GM12878 (cell line): ENCODE data around the gene STARD3. TPM values are rescaled to one million over a fixed set of nuclear protein-coding genes. Genes with fewer than 3 reads are reported as not detected.

Experiments
- ATAC-seq: fragments of 200-7000 bp; cut with Tn5 transposase; 3 replicates; pipeline ENCODE4 v1.9.1; 2020; ENCODE audit warnings: mild to moderate bottlenecking, moderate library complexity
- BruUV-seq: library from RNA; stranded (reverse); fragments of 400-500 nt; replicated peaks from 2 replicates; lab custom pipeline; 2021; lab: Mats Ljungman, UMichigan
- CTCF ChIA-PET: fragments of 300-600 bp; sonication (Branson Sonifier 250); formaldehyde crosslinking; extraction: SDS; loops from one replicate; lab custom pipeline; 2021; ENCODE audit warnings: inconsistent platforms; lab: Yijun Ruan, JAX
- POLR2A ChIA-PET: fragments of 350-600 bp; formaldehyde crosslinking; extraction: SDS; loops from one replicate; lab custom pipeline; 2021; ENCODE audit warnings: inconsistent platforms; lab: Charles Lee
- RAD21 ChIA-PET: fragments of 300-600 bp; sonication (Branson Sonifier 250); formaldehyde crosslinking; loops from one replicate; lab custom pipeline; 2023; ENCODE audit warnings: antibody characterized with exemption; ENCODE audit not compliant: unreplicated experiment; lab: Charles Lee
- SMC1A ChIA-PET: fragments of 300-600 bp; sonication (Branson Sonifier 250); formaldehyde crosslinking; loops from one replicate; lab custom pipeline; 2023; ENCODE audit not compliant: unreplicated experiment, uncharacterized antibody; lab: Charles Lee
- DNase-seq: peaks from one replicate; pipeline ENCODE4 v3.0.0-alpha.2; 2011; ENCODE audit warnings: low read depth, low spot score
- FAIRE-seq: peaks from 3 replicates; lab custom pipeline; 2011; peaks lifted over from hg19 to GRCh38; lab: Jason Lieb, UNC
- H2AFZ ChIP-seq: 2 replicates; pipeline ENCODE4 v1.6.0; 2011; ENCODE audit warnings: low read depth, low read length, control low read depth; ENCODE audit not compliant: control insufficient read depth
- H3K27ac ChIP-seq: 2 replicates; pipeline ENCODE4 v1.5.1; 2011; ENCODE audit warnings: control low read depth; ENCODE audit not compliant: control insufficient read depth, insufficient read depth
- H3K27me3 ChIP-seq, 2 experiments: replicated peaks in 1 of 2; 2 replicates each; pipeline versions ENCODE4 v1.6.0 to v1.6.1; 2011; ENCODE audit warnings: low read length in 1 of 2; ENCODE audit not compliant: control insufficient read depth in 2 of 2, insufficient read depth in 2 of 2
- H3K36me3 ChIP-seq, 2 experiments: 2 replicates each; pipeline ENCODE4 v1.5.1; 2011; ENCODE audit warnings: low read length in 1 of 2; ENCODE audit not compliant: control insufficient read depth in 2 of 2, insufficient read depth in 2 of 2
- H3K4me1 ChIP-seq: 2 replicates; pipeline ENCODE4 v1.6.1; 2011; ENCODE audit warnings: mild to moderate bottlenecking, low read length, moderate library complexity, mixed read lengths; ENCODE audit not compliant: control insufficient read depth, insufficient read depth
- H3K4me2 ChIP-seq: 2 replicates; pipeline ENCODE4 v1.6.0; 2011; ENCODE audit warnings: control low read depth; ENCODE audit not compliant: control insufficient read depth, insufficient read depth
- H3K4me3 ChIP-seq: fragments of 200-600 bp; sonication (generic); 2 replicates; pipeline ENCODE4 v1.5.1; 2016
- H3K79me2 ChIP-seq: 2 replicates; pipeline ENCODE4 v1.6.0; 2011; ENCODE audit warnings: low read length; ENCODE audit not compliant: control insufficient read depth, insufficient read depth
- H3K9ac ChIP-seq: 2 replicates; pipeline ENCODE4 v1.8.0; 2011; ENCODE audit warnings: low read length, control low read depth, mixed read lengths; ENCODE audit not compliant: control insufficient read depth, insufficient read depth
- H3K9me3 ChIP-seq: replicated peaks from 3 replicates; pipeline ENCODE4 v1.5.1; 2011; ENCODE audit warnings: mild to moderate bottlenecking, low read length; ENCODE audit not compliant: control insufficient read depth, insufficient read depth
- H4K20me1 ChIP-seq: 2 replicates; pipeline ENCODE4 v1.6.0; 2011; ENCODE audit not compliant: control insufficient read depth, insufficient read depth
- CBX3 ChIP-seq: fragments of 200-600 bp; sonication (generic); IDR thresholded peaks from 2 replicates; pipeline ENCODE4 v1.6.1; 2016; ENCODE audit warnings: low read depth, borderline replicate concordance
- ETV6 ChIP-seq, 2 experiments: fragments of 450-650 bp in 1 of 2; IDR thresholded peaks in 1 of 2; conservative IDR thresholded peaks in 1 of 2; 2 replicates each; pipeline ENCODE4 v1.6.1; 2014; ENCODE audit warnings: antibody characterized with exemption in 1 of 2, borderline replicate concordance in 1 of 2, low read depth in 1 of 2, mild to moderate bottlenecking in 1 of 2, moderate library complexity in 1 of 2
- FOXM1 ChIP-seq: IDR thresholded peaks from 2 replicates; pipeline ENCODE4 v1.6.1; 2012; ENCODE audit warnings: low read depth, mild to moderate bottlenecking, inconsistent platforms, low read length, moderate library complexity
- GATAD2B ChIP-seq: fragments of 450-650 bp; conservative IDR thresholded peaks from 2 replicates; pipeline ENCODE4 v1.6.1; 2017; ENCODE audit warnings: low read depth, mild to moderate bottlenecking, moderate library complexity
- HDAC6 ChIP-seq: fragments of 200-600 bp; sonication (generic); IDR thresholded peaks from one replicate; pipeline ENCODE4 v1.8.0; 2017; ENCODE audit warnings: antibody characterized with exemption; ENCODE audit not compliant: unreplicated experiment
- MEF2A ChIP-seq: IDR thresholded peaks from 2 replicates; pipeline ENCODE4 v1.6.1; 2011; ENCODE audit warnings: low read depth, mild to moderate bottlenecking, low read length, moderate library complexity; ENCODE audit not compliant: insufficient read depth
- NFIC ChIP-seq: IDR thresholded peaks from 2 replicates; pipeline ENCODE4 v1.6.1; 2012; ENCODE audit warnings: low read depth, mild to moderate bottlenecking, inconsistent platforms, low read length, moderate library complexity
- SMAD1 ChIP-seq: fragments of 450-650 bp; IDR thresholded peaks from 2 replicates; pipeline ENCODE4 v1.6.1; 2018; ENCODE audit warnings: mild to moderate bottlenecking, low read depth; ENCODE audit not compliant: partially characterized antibody
- SMC3 ChIP-seq: IDR thresholded peaks from 2 replicates; pipeline ENCODE4 v1.6.1; 2011; ENCODE audit warnings: low read length, improper control_type of control experiment, borderline replicate concordance
- STAT3 ChIP-seq: IDR thresholded peaks from 2 replicates; pipeline ENCODE4 v1.6.1; 2011; ENCODE audit warnings: low read depth, low read length, improper control_type of control experiment
- SUZ12 ChIP-seq: fragments of 200-600 bp; sonication (generic); IDR thresholded peaks from one replicate; pipeline ENCODE4 v1.6.1; 2018; ENCODE audit warnings: antibody characterized with exemption, mild to moderate bottlenecking; ENCODE audit not compliant: unreplicated experiment
- WRNIP1 ChIP-seq: IDR thresholded peaks from 2 replicates; pipeline ENCODE4 v1.6.1; 2011; ENCODE audit warnings: low read depth, low read length, improper control_type of control experiment, borderline replicate concordance
- ZNF207 ChIP-seq: fragments of 450-650 bp; IDR thresholded peaks from 2 replicates; pipeline ENCODE4 v1.6.1; 2014; ENCODE audit warnings: antibody characterized with exemption, mild to moderate bottlenecking, borderline replicate concordance
- WGBS: methylation state at CpG from one replicate; pipeline ENCODE4 v1.1.6; 2016; ENCODE audit warnings: low lambda C conversion rate; ENCODE audit not compliant: insufficient replicate concordance, insufficient coverage; ENCODE audit errors: missing lambda C conversion rate; 5-methylcytosine and 5-hydroxymethylcytosine counted together
- in situ Hi-C: fragments of 300-500 bp; cut with MboI; formaldehyde crosslinking; loops from 9 replicates; pipeline ENCODE4 v1.14.3; 2018; ENCODE audit warnings: mixed read lengths
- intact Hi-C: fragments of 100-400 bp; cut with micrococcal nuclease; formaldehyde crosslinking; loops from one replicate; pipeline ENCODE4 v1.14.2; 2022; ENCODE audit not compliant: unreplicated experiment
- polyA plus RNA-seq, 11 experiments: library from polyadenylated mRNA; depleted of rRNA in 4 of 11; unstranded in 6 of 11; stranded (reverse) in 5 of 11; fragments of >200 nt; fragmentation: Nextera tagmentation in 4 of 11; fragmentation: Illumina TruSeq in 1 of 11; extraction: Ambion mirVana in 4 of 11; extraction: Trizol in 1 of 11; gene quantifications; 1 replicate in 1 of 11; 2 replicates in 10 of 11; pipeline versions ENCODE4 v1.2.1 to v1.2.3, GENCODE V29; 2011 to 2016; ENCODE audit warnings: inconsistent platforms in 2 of 11, missing spikeins in 2 of 11, low read depth in 1 of 11
- total RNA-seq, 4 experiments: library from RNA; depleted of rRNA in 3 of 4; stranded (reverse); fragments of >200 nt in 3 of 4; fragmentation: Illumina TruSeq in 1 of 4; extraction: Trizol in 1 of 4; gene quantifications; 2 replicates each; pipeline versions ENCODE4 v1.2.1 to v1.2.3, GENCODE V29; 2013 to 2021
- TF ChIP-seq, protein P1 (sequence below): fragments of 450-650 bp; IDR thresholded peaks from 2 replicates; pipeline ENCODE4 v1.6.1; 2017; ENCODE audit warnings: low read depth, mild to moderate bottlenecking, moderate library complexity
- TF ChIP-seq, protein P2 (sequence below): IDR thresholded peaks from 2 replicates; pipeline ENCODE4 v1.6.1; 2011; ENCODE audit warnings: low read depth, mild to moderate bottlenecking, low read length, moderate library complexity, borderline replicate concordance; ENCODE audit errors: extremely low read depth
- TF ChIP-seq, protein P3 (sequence below): fragments of 450-650 bp; IDR thresholded peaks from 2 replicates; pipeline ENCODE4 v1.6.1; 2017; ENCODE audit warnings: mild to moderate bottlenecking, low read depth, inconsistent platforms; ENCODE audit not compliant: poor library complexity, severe bottlenecking

Gene STARD3
- total and polyA plus RNA-seq, 10 of the 15 experiments (the other 5 are each of a cell fraction or from before 2014, with no cell fraction given), result 0.08 to 62.7 (median 27.5) TPM

DNA sequence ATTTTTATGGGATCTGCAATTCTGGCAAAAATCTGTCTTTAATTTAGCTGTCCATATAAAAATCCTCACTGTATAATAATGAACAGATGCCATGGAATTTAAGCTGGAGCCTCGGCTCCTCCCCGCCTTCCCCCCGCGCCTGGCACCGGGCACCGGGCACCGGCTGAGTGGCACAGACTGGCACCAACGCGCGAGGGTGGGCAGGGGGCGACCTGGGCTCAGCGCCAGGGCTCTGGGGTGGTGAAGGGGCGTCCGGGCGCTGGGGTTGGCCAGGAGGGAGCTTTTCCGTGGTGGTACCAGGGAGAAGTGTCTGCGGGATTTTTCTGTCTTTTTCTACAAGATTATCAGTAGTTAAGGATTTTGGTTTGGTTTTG is 38.3 kb upstream of the STARD3 start:
- CTCF ChIA-PET, result no interaction called here
- DNase-seq (no peak), ATAC-seq (no peak), FAIRE-seq (no peak)
- POLR2A ChIA-PET, result no interaction called here
- Histone ChIP-seq H3K9ac (no peak overlapping the region), H3K27ac (no peak overlapping the region), H3K79me2 (no peaks in the 10 kb centered on the region), H3K27me3 (peaks cover 43 to 44% of the 10 kb centered on the region in 2 experiments), H3K9me3 (no peaks in the 10 kb centered on the region), H3K4me1 (peaks cover under 1% of the 10 kb centered on the region; the same call in 1 of the 2 replicates), H3K4me3 (no peak overlapping the region), H2AFZ (no peak overlapping the region), H4K20me1 (no peaks in the 10 kb centered on the region), H3K36me3 (no peaks in the 10 kb centered on the region), H3K4me2 (no peak overlapping the region)
- intact Hi-C loops (no loop called here), in situ Hi-C loops (no loop called here)
- no TSS peak for BruUV-seq
- RAD21 ChIA-PET, result no interaction called here
- no peak for TF ChIP-seq FOXM1
- no peak for TF ChIP-seq MEF2A
- no peak for TF ChIP-seq GATAD2B
- no peak for TF ChIP-seq SUZ12
- no peak for TF ChIP-seq ZNF207
- TF ChIP-seq, protein P1, sequence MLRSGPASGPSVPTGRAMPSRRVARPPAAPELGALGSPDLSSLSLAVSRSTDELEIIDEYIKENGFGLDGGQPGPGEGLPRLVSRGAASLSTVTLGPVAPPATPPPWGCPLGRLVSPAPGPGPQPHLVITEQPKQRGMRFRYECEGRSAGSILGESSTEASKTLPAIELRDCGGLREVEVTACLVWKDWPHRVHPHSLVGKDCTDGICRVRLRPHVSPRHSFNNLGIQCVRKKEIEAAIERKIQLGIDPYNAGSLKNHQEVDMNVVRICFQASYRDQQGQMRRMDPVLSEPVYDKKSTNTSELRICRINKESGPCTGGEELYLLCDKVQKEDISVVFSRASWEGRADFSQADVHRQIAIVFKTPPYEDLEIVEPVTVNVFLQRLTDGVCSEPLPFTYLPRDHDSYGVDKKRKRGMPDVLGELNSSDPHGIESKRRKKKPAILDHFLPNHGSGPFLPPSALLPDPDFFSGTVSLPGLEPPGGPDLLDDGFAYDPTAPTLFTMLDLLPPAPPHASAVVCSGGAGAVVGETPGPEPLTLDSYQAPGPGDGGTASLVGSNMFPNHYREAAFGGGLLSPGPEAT, result no peak
- TF ChIP-seq, protein P2, sequence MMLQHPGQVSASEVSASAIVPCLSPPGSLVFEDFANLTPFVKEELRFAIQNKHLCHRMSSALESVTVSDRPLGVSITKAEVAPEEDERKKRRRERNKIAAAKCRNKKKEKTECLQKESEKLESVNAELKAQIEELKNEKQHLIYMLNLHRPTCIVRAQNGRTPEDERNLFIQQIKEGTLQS, result no peak
- no peak for TF ChIP-seq CBX3
- TF ChIP-seq STAT3, result no peak
- no peak for TF ChIP-seq WRNIP1
- no peak for TF ChIP-seq HDAC6
- no peak for TF ChIP-seq NFIC
- TF ChIP-seq ETV6 (conservative IDR thresholded peaks at IDR 0.05 in 1 of 2, IDR thresholded peaks at IDR 0.05 in 1 of 2; ENCODE audit: borderline replicate concordance in 1 of 2, low read depth in 1 of 2), result no peak
- TF ChIP-seq SMAD1, result no peak
- no peak for TF ChIP-seq SMC3
- TF ChIP-seq, protein P3, sequence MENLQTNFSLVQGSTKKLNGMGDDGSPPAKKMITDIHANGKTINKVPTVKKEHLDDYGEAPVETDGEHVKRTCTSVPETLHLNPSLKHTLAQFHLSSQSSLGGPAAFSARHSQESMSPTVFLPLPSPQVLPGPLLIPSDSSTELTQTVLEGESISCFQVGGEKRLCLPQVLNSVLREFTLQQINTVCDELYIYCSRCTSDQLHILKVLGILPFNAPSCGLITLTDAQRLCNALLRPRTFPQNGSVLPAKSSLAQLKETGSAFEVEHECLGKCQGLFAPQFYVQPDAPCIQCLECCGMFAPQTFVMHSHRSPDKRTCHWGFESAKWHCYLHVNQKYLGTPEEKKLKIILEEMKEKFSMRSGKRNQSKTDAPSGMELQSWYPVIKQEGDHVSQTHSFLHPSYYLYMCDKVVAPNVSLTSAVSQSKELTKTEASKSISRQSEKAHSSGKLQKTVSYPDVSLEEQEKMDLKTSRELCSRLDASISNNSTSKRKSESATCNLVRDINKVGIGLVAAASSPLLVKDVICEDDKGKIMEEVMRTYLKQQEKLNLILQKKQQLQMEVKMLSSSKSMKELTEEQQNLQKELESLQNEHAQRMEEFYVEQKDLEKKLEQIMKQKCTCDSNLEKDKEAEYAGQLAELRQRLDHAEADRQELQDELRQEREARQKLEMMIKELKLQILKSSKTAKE, result no peak
- WGBS, result 1% methylated on average over 17 of the region's 17 CpGs
- SMC1A ChIA-PET, result no interaction called here
